Stimulated activated CD8-positive, alpha-beta memory T cell treated with anti-CD3 and anti-CD28 coated beads, Interleukin-2, amount 100 ng/mL, for 1 hour (primary cell): ENCODE data around the gene HSPG2.

Experiments
- DNase-seq, 2 donors: peaks; one replicate each; pipeline ENCODE4 v3.0.0-alpha.2; 2020; ENCODE audit warnings: low read depth in 2 of 2

The HSPG2 gene

GRCh38 chr1:21861602-21862429, 75.3 kb downstream of the HSPG2 start:
- no peak for DNase-seq

GRCh38 chr1:21860971-21861370, 76.1 kb downstream of the HSPG2 start:
- DNase-seq, result no peak

GRCh38 chr1:21859669-21860179, 77.4 kb downstream of the HSPG2 start:
- no peak for DNase-seq

GRCh38 chr1:21857840-21858670, 79.1 kb downstream of the HSPG2 start:
- no peak for DNase-seq

- DNase-seq, result no peak
These were observed 79.8 kb downstream of the HSPG2 start for GRCh38 chr1:21857142-21857839.

- no peak for DNase-seq
These were observed 81.6 kb downstream of the HSPG2 start for GRCh38 chr1:21855257-21856096.

- no peak for DNase-seq
These were observed 82.4 kb downstream of the HSPG2 start for GRCh38 chr1:21854751-21855131.

GRCh38 chr1:21854090-21854750, 82.9 kb downstream of the HSPG2 start:
- DNase-seq, result no peak

- DNase-seq, result no peak
These were observed 84.0 kb downstream of the HSPG2 start for GRCh38 chr1:21853131-21853427.

- no peak for DNase-seq
These were observed 84.6 kb downstream of the HSPG2 start for GRCh38 chr1:21852282-21853130.

- DNase-seq, result no peak
These were observed 85.5 kb downstream of the HSPG2 start for GRCh38 chr1:21851430-21852250.

GRCh38 chr1:21849909-21850576, 87.1 kb downstream of the HSPG2 start:
- DNase-seq, result no peak

GRCh38 chr1:21848524-21849174, 88.5 kb downstream of the HSPG2 start:
- no peak for DNase-seq

- no peak for DNase-seq
These were observed 89.6 kb downstream of the HSPG2 start for GRCh38 chr1:21847223-21848205.

- no peak for DNase-seq
These were observed 91.2 kb downstream of the HSPG2 start for GRCh38 chr1:21845646-21846641.
